Mesodermal cell (in vitro differentiated cells): ENCODE data around the gene RRP12.
"Not testable (repeated sequence)": the region's sequence is repeated elsewhere in the genome, so short reads cannot be mapped to it uniquely, and the experiment has no call there.

Source experiments
- H3K27ac ChIP-seq: 2 replicates; pipeline ENCODE4 v1.7.0; 2013; ENCODE audit warnings: mild to moderate bottlenecking, low read depth, low read length, moderate library complexity; ENCODE audit not compliant: severe bottlenecking
- H3K36me3 ChIP-seq: 2 replicates; pipeline ENCODE4 v1.7.1; 2013; ENCODE audit warnings: mild to moderate bottlenecking, low read length, moderate library complexity; ENCODE audit not compliant: control insufficient read depth, insufficient read depth
- H3K4me1 ChIP-seq: one replicate; pipeline ENCODE4 v1.7.1; 2013; ENCODE audit warnings: mild to moderate bottlenecking, low read length; ENCODE audit not compliant: insufficient read depth, control insufficient read depth, poor library complexity, severe bottlenecking
- H3K4me3 ChIP-seq: 2 replicates; pipeline ENCODE4 v1.7.0; 2013; ENCODE audit warnings: low read length, control low read depth, mild to moderate bottlenecking; ENCODE audit not compliant: insufficient read depth, poor library complexity, severe bottlenecking; ENCODE audit errors: extremely low read depth
- H3K9me3 ChIP-seq: 2 replicates; pipeline ENCODE4 v1.7.1; 2013; ENCODE audit warnings: mild to moderate bottlenecking, low read length, moderate library complexity; ENCODE audit not compliant: control insufficient read depth
- WGBS, 2 experiments: methylation state at CpG; one replicate each; pipeline ENCODE4 v1.1.5; 2013; ENCODE audit warnings: missing lambda C conversion rate in 2 of 2; ENCODE audit not compliant: insufficient coverage in 2 of 2; 5-methylcytosine and 5-hydroxymethylcytosine counted together

Gene RRP12

DNA sequence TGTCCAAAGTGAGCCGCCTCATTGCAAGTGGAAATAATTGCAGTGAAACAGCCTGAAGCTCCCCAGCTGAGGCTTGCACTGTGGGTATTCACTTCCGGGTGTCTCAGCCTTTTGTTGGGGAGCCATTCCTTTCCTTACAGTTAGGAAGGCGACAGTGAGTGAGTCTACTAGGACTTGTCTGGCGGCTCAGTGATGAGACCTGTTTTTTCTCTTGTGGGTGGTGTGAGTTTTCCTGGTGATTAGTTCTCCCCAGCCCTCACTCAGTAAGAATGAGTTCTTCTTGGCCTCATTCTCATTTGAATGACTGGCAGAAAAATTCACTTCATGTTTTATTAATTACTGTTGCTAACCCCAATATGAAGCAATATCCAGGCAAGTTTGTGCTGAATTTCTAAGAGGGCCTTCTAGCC lies 27.4 kb upstream of the RRP12 start:
- peak overlapping the region; percentile 86 for H3K4me3 ChIP-seq
- H3K27ac ChIP-seq = peak overlapping the region; percentile 91
- H3K4me1 ChIP-seq = no peaks in the 10 kb centered on the region
- no peaks in the 10 kb centered on the region for H3K9me3 ChIP-seq
- WGBS, 2 experiments = 33 to 52% methylated on average over 1 to 2 of the region's 4 CpGs
- H3K36me3 ChIP-seq = peaks cover 52% of the 10 kb centered on the region

DNA sequence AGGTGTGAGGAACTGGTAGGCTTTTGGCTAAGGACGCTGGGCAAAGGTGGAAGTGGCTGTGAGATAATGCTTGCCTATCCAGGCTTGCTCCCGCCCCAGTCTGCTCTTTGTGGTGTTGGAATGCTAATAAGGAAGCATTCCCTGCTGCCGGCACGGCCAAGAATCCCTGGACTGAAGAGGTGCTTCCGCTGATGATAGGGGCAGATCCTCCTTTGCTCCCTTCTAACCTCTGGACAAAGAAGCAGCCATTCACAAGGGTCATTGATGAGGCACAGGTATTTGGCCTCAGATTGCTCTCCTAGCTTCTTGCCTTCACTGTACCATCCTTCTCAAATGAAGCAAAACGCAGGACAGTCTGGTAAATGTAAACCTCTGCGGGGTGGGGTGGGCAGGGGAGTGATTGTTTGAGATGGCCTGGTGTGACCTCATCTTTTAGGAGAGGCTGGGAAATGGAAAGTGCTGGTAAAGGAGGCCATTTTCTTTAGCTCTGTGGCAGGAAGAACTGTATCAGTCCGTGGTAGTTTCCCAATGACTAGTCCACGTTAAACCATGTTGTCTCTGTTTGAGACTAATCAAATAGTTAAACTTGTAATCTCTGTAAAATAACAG lies 26.5 kb upstream of the RRP12 start:
- peak overlapping the region; percentile 86 for H3K4me3 ChIP-seq
- H3K27ac ChIP-seq = peak overlapping the region; percentile 91
- no peaks in the 10 kb centered on the region for H3K9me3 ChIP-seq
- peaks cover 4% of the 10 kb centered on the region for H3K4me1 ChIP-seq
- H3K36me3 ChIP-seq = peaks cover 48% of the 10 kb centered on the region
- WGBS, 2 experiments = 0% methylated on average over 4 to 5 of the region's 9 CpGs

GRCh38 chr10:97426776-97427570 lies 25.8 kb upstream of the RRP12 start:
- Histone ChIP-seq H3K4me3 (peak overlapping the region; percentile 86), H3K9me3 (no peaks in the 10 kb centered on the region), H3K27ac (peak overlapping the region; percentile 91), H3K36me3 (peaks cover 45% of the 10 kb centered on the region), H3K4me1 (peaks cover 4% of the 10 kb centered on the region)
- 1 to 2% methylated on average over 23 to 29 of the region's 34 CpGs for WGBS, 2 experiments

DNA sequence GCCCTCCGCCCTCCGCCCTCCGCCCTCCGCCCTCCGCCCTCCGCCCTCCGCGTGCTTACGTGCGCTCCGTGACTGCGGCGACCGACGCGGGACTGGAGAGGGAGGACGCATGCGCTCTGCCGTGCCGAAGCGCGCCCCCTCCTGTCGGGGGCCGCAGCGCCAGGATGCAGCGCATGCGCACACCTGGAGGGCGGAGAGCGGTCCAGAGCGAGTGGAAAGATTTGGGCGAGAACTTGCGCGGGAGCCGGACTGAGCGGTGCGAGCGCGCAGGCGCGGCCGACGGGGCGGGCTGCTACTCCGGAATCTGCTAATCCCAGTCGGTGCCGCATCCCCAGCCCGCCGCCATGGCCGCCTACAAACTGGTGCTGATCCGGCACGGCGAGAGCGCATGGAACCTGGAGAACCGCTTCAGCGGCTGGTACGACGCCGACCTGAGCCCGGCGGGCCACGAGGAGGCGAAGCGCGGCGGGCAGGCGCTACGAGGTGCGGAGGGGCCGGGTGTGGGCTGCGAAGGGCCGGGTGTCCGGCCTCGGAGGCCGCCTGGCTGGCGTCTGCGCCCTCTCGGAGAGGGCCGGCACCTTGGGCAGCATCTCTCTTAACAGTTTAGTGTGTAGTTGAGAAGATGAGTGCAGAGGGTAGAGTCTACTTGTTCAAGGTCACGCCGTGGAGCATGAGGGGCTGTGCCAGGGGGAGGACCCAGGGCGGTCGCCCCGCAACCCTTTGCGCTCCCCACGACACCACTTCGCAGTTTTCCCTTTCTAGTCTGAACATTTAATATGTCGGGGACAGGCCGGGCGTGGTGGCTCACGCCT lies 25.0 kb upstream of the RRP12 start, which contains the start of gene PGAM1:
Gene PGAM1, plus strand, starts transcription at position 228 of the 812 bp plus-strand sequence. Its CDS starts 117 bp downstream, at position 345.
- Histone ChIP-seq H3K4me1 (peaks cover 4% of the 10 kb centered on the region), H3K36me3 (peaks cover 37% of the 10 kb centered on the region), H3K9me3 (no peaks in the 10 kb centered on the region), H3K27ac (peak within 1 kb of the TSS; percentile 91), H3K4me3 (peak within 1 kb of the TSS; percentile 86)
- WGBS, 2 experiments = 1% methylated on average over 18 to 61 of the region's 90 CpGs

GRCh38 chr10:97423757-97424098 lies 22.6 kb upstream of the RRP12 start:
- H3K27ac ChIP-seq, H3K9me3 ChIP-seq: not testable (repeated sequence)
- WGBS, 2 experiments = 87 to 100% methylated on average over 4 to 5 of the region's 8 CpGs

GRCh38 chr10:97416565-97416964 lies 15.4 kb upstream of the RRP12 start:
- peaks cover 8% of the 10 kb centered on the region for H3K4me1 ChIP-seq
- H3K4me3 ChIP-seq = no peak overlapping the region
- no peaks in the 10 kb centered on the region for H3K9me3 ChIP-seq
- WGBS, 2 experiments = 87 to 96% methylated on average over 5 to 6 of the region's 6 CpGs
- H3K27ac ChIP-seq = no peak overlapping the region
- no peaks in the 10 kb centered on the region for H3K36me3 ChIP-seq

More at GRCh38 chr10:97423757-97424098, 22.6 kb upstream of the RRP12 start:
- not testable (repeated sequence) for H3K4me1 ChIP-seq, H3K4me3 ChIP-seq
- peaks cover 15% of the 10 kb centered on the region for H3K36me3 ChIP-seq

GRCh38 chr10:97412891-97413304 lies 11.8 kb upstream of the RRP12 start:
- WGBS, 2 experiments = 90 to 96% methylated on average over 8 to 10 of the region's 10 CpGs
- no peak overlapping the region for H3K4me3 ChIP-seq
- peaks cover 8% of the 10 kb centered on the region for H3K4me1 ChIP-seq
- H3K36me3 ChIP-seq = no peaks in the 10 kb centered on the region
- H3K27ac ChIP-seq = no peak overlapping the region
- no peaks in the 10 kb centered on the region for H3K9me3 ChIP-seq

DNA sequence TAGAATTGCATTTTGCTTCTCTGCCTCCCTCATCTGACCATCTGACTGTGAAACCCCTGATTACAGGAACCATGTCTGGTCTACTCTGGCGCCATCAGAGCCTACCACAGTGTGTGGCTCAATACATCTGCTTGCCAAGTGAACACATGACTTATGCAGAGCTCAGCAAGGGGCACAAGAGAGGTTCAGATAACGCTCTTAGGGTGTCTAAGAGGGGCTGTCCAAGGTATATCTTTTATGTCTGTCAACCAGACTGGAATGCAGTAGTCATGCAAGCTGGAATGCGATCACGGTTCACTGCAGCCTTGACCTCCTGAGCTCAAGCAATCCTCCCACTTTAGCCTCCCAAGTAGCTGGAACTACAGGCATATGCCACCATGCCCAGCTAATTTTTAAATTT lies 10.3 kb upstream of the RRP12 start:
- 89 to 94% methylated on average over 4 of the region's 4 CpGs for WGBS, 2 experiments
- peaks cover 8% of the 10 kb centered on the region for H3K4me1 ChIP-seq
- no peaks in the 10 kb centered on the region for H3K36me3 ChIP-seq
- H3K9me3 ChIP-seq = no peaks in the 10 kb centered on the region
- H3K4me3 ChIP-seq = no peak overlapping the region
- no peak overlapping the region for H3K27ac ChIP-seq

DNA sequence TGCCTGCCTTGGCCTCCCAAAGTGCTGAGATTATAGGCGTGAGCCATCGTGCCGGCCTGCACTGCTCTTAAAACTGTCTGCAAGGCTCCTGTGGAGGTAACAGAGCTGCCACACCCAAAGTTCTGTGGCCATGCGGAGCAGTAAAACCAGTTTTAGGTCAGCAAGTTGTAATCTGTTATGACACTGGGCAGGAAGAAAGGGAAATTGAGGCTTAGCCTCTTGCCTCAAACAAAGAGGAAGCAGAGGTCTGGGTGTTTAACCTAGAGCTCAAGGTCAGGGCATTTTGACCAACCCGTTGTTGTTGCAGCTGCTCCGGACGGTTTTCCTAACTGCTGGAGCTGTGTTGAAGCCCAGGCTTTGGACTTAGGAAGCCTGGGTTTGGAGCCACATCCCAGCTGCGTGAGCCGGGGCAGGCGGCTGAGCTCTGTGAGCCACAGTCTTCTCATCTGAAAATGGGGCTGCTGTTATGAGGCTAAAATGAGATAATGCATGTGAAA lies 7.4 kb upstream of the RRP12 start:
- H3K9me3 ChIP-seq = no peaks in the 10 kb centered on the region
- H3K27ac ChIP-seq = no peak overlapping the region
- 86 to 89% methylated on average over 7 to 8 of the region's 10 CpGs for WGBS, 2 experiments
- H3K36me3 ChIP-seq = no peaks in the 10 kb centered on the region
- no peaks in the 10 kb centered on the region for H3K4me1 ChIP-seq
- H3K4me3 ChIP-seq = no peak overlapping the region

GRCh38 chr10:97407952-97408248 lies 6.8 kb upstream of the RRP12 start:
- 67 to 100% methylated on average over 1 of the region's 2 CpGs for WGBS, 2 experiments
- Histone ChIP-seq H3K36me3 (no peaks in the 10 kb centered on the region), H3K9me3 (no peaks in the 10 kb centered on the region), H3K4me3 (no peak overlapping the region), H3K4me1 (no peaks in the 10 kb centered on the region), H3K27ac (no peak overlapping the region)
